Tibial artery (tissue), 4 donors: ENCODE results near the gene CDH2.

Experiments
- DNase-seq, 2 donors: peaks; one replicate each; pipeline ENCODE4 v3.0.0-alpha.2; 2019
- H3K27ac ChIP-seq, 2 donors: fragments of 200-600 bp; sonication (generic) in 1 of 2; 1 replicate in 1 of 2; 2 replicates in 1 of 2; pipeline ENCODE4 v1.5.1; 2018 to 2019; ENCODE audit warnings: mild to moderate bottlenecking in 1 of 2
- H3K27me3 ChIP-seq, 2 donors: fragments of 200-600 bp; sonication (generic) in 1 of 2; one replicate each; pipeline versions ENCODE4 v1.5.1 to v1.6.0; 2016 to 2019
- H3K36me3 ChIP-seq, 3 donors: fragments of 200-600 bp; sonication (generic) in 2 of 3; one replicate each; pipeline ENCODE4 v1.5.1; 2016 to 2019; ENCODE audit warnings: mild to moderate bottlenecking in 2 of 3
- H3K4me1 ChIP-seq, 4 donors: fragments of 200-600 bp; sonication (generic) in 2 of 4; 1 replicate in 3 of 4; 2 replicates in 1 of 4; pipeline ENCODE4 v1.5.1; 2016 to 2019
- H3K4me3 ChIP-seq, 2 donors: fragments of 200-600 bp; sonication (generic) in 1 of 2; 1 replicate in 1 of 2; 2 replicates in 1 of 2; pipeline ENCODE4 v1.5.1; 2018 to 2019; ENCODE audit warnings: mild to moderate bottlenecking in 2 of 2
- H3K9me3 ChIP-seq, 3 donors: fragments of 200-600 bp; sonication (generic) in 1 of 3; one replicate each; pipeline ENCODE4 v1.5.1; 2016 to 2019
- CTCF ChIP-seq, 2 experiments: fragments of 200-600 bp in 1 of 2; fragments of 450-650 bp in 1 of 2; IDR thresholded peaks; one replicate each; pipeline ENCODE4 v1.5.1; 2017 to 2019; ENCODE audit warnings: antibody characterized with exemption in 2 of 2, mild to moderate bottlenecking in 1 of 2, moderate library complexity in 1 of 2
- intact Hi-C: fragments of 100-400 bp; cut with DNase I; formaldehyde crosslinking; loops from one replicate; pipeline ENCODE4 v1.15.0; 2023; ENCODE audit warnings: low total_unique reads

Gene CDH2

GRCh38 chr18:27956001-27956640 is 220.8 kb downstream of the CDH2 start:
- H3K36me3 ChIP-seq: no peaks in the 10 kb centered on the region
- H3K4me1 ChIP-seq: peaks cover 0 to 10% (median 0%) of the 10 kb centered on the region in 4 donors
- no peak for TF ChIP-seq CTCF (IDR thresholded peaks at IDR 0.05)
- no peak overlapping the region for H3K27ac ChIP-seq
- no peak overlapping the region for H3K4me3 ChIP-seq
- H3K27me3 ChIP-seq: no peaks in the 10 kb centered on the region
- DNase-seq: no peak
- H3K9me3 ChIP-seq: no peaks in the 10 kb centered on the region
- intact Hi-C loops: no loop called here

GRCh38 chr18:27954226-27954625 is 222.7 kb downstream of the CDH2 start:
- no peak overlapping the region for H3K27ac ChIP-seq
- no peaks in the 10 kb centered on the region for H3K36me3 ChIP-seq
- peaks cover 0 to 7% (median 0%) of the 10 kb centered on the region in 4 donors for H3K4me1 ChIP-seq
- no peaks in the 10 kb centered on the region for H3K27me3 ChIP-seq
- no peak overlapping the region for H3K4me3 ChIP-seq
- intact Hi-C loops: no loop called here
- TF ChIP-seq CTCF (IDR thresholded peaks at IDR 0.05): no peak
- no peak for DNase-seq
- no peaks in the 10 kb centered on the region for H3K9me3 ChIP-seq

GRCh38 chr18:27952741-27953140 is 224.2 kb downstream of the CDH2 start:
- Histone ChIP-seq H3K4me1 (no peaks in the 10 kb centered on the region), H3K9me3 (no peaks in the 10 kb centered on the region), H3K4me3 (no peak overlapping the region), H3K36me3 (no peaks in the 10 kb centered on the region), H3K27me3 (no peaks in the 10 kb centered on the region), H3K27ac (no peak overlapping the region)
- intact Hi-C loops: no loop called here
- no peak for TF ChIP-seq CTCF (IDR thresholded peaks at IDR 0.05)
- no peak for DNase-seq

- Histone ChIP-seq H3K4me1 (no peaks in the 10 kb centered on the region), H3K36me3 (no peaks in the 10 kb centered on the region), H3K9me3 (no peaks in the 10 kb centered on the region), H3K27me3 (no peaks in the 10 kb centered on the region), H3K4me3 (no peak overlapping the region), H3K27ac (no peak overlapping the region)
- intact Hi-C loops: no loop called here
- no peak for DNase-seq
- TF ChIP-seq CTCF (IDR thresholded peaks at IDR 0.05): no peak
Measured at GRCh38 chr18:27950648-27951228, 226.2 kb downstream of the CDH2 start.

GRCh38 chr18:27948986-27949385 is 227.9 kb downstream of the CDH2 start:
- TF ChIP-seq CTCF (IDR thresholded peaks at IDR 0.05): no peak
- no peaks in the 10 kb centered on the region for H3K27me3 ChIP-seq
- intact Hi-C loops: no loop called here
- H3K9me3 ChIP-seq: no peaks in the 10 kb centered on the region
- H3K36me3 ChIP-seq: no peaks in the 10 kb centered on the region
- no peaks in the 10 kb centered on the region for H3K4me1 ChIP-seq
- H3K4me3 ChIP-seq: no peak overlapping the region
- no peak overlapping the region for H3K27ac ChIP-seq
- no peak for DNase-seq
